Activated CD8-positive, alpha-beta memory T cell treated with anti-CD3 and anti-CD28 coated beads, Interleukin-2, amount 50 U/mL, for 48 hours (primary cell): Measurements from ENCODE around the gene CCDC54.

Experiments used
- DNase-seq: peaks from one replicate; pipeline ENCODE4 v3.0.0-alpha.2; 2020

CCDC54 gene

DNA sequence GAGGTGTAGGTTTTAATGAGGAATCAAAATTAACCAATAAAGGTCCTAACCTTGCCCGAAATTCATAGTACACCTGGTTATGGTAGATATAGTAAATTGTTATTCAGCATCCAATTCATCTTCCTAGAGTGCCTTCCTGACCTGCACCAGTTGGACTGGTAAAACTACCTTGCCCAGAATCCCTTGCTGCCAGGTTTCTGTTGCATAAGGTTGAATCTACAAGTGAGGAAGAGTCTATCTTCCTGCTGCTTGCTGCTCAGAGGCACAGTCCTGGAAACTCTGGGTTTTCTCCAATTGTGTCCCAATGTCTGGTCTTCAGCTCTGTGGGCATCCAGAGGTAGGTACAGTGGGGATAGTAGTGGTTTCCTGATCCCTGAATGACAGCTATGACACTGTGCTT is 17.3 kb downstream of the CCDC54 start:
- no peak for DNase-seq

DNA sequence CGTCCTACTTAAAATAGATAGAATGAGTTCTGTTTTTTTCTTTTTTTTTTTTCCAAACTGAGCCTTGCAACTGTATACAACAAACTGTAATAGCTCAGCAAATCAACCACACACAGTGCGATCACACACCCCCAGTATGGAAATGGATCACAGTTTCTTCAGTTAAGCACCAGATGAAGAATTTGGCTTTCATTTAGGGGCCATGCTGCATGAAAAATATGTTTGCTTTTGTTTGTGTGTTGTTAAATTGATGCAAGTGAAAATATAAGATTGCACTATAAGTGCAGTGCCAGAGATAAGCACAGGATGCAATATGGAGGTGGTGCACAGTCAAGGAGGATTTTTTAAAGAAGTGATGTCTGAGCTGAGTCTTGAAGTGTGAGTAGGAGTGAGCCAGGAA is 17.8 kb downstream of the CCDC54 start:
- DNase-seq, result no peak

DNA sequence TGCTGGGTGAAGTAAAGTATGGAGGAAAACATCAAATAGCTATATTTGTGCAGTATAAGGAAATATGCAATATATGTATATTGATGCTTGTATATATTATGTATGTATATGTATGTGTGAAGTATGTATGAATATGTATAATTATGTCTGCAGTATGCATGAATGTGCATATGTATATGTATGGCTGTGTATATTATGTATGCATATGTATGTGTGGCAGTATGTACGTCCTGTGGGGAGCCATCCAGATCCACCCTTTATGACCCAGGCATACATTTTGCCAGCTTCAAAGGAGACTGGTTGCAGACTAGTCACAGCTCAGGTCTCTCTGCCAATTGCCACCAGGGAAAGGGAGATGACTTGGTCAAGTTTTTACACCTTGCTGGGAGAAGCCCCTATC is 24.1 kb downstream of the CCDC54 start:
- no peak for DNase-seq

- DNase-seq, result no peak
Measured at GRCh38 chr3:107402214-107402613, 25.0 kb downstream of the CCDC54 start.

GRCh38 chr3:107404727-107405469 is 27.7 kb downstream of the CCDC54 start:
- DNase-seq, result no peak

- no peak for DNase-seq
Measured at GRCh38 chr3:107407355-107407754, 30.1 kb downstream of the CCDC54 start.

GRCh38 chr3:107408513-107408912 is 31.3 kb downstream of the CCDC54 start:
- DNase-seq, result no peak

- DNase-seq, result no peak
Measured at GRCh38 chr3:107409365-107409764, 32.1 kb downstream of the CCDC54 start.

DNA sequence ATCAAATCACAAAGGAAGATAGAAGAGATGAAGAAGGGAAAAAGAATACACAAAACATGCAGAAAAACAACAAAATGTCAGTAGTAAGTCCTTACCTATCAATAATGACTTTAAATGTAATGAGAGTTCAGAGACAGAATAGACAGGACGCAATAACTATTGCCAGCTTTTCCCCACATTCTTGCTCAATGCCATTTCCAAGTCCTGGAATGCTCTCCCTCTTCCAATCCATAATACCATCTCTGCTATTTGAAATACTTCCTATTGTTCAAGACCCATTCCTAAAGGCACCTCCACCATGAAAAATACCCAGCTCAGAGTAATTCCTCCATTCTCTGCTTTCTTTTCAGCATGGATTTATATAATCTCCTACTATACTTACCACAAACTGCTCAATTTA is 33.4 kb downstream of the CCDC54 start:
- no peak for DNase-seq

DNA sequence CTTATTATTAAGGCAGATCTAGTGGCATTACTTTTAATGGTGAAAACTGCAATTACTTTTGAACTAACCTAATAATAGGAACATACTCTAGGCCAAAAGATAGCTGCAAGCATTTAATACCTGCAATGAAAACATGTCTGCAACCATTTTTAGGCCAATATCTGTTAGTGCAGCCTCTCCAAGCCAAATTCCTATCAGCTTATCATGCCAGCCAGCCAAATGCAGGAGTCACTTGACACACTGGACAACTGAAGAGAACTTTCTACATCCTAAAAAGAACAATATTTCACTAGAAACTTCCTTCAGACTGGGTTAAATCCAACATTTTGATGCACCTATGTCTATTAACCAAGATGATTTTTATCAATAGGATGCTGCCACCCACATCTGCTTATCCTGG is 33.8 kb downstream of the CCDC54 start:
- no peak for DNase-seq

- DNase-seq, result no peak
Measured at GRCh38 chr3:107411779-107412178, 34.5 kb downstream of the CCDC54 start.

- DNase-seq, result no peak
Measured at GRCh38 chr3:107412376-107412775, 35.1 kb downstream of the CCDC54 start.

- DNase-seq, result no peak
Measured at GRCh38 chr3:107413264-107413663, 36.0 kb downstream of the CCDC54 start.

DNA sequence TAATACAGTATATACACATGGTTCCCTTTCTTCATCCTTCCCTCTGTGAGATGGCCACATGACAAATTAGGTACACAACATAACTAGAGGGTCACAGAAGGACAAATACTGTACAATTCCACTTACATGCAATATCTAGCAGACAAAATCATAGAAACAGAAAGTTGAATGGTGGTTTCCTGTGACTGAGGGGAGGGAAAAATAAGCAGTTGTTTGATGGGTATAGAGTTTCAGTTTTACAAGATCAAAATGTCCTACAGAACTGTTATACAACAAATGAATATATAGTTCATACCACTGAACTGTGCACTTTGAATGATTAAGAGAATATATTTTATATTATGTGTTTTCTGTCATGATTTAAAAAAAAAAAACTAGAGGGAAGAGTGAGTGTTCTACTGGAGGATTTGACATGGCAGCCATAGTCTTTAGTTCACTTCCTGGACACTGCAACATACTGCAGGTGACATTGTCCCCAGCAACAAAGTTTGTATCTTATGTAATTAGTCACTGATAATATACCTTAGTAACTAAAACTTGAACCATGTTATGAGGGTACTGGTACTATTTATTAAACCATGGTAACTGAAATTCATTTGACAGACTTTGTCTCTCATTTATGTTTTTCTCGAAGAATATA is 37.2 kb downstream of the CCDC54 start:
- no peak for DNase-seq

GRCh38 chr3:107416138-107416537 is 38.9 kb downstream of the CCDC54 start:
- DNase-seq, result no peak

GRCh38 chr3:107416886-107417285 is 39.6 kb downstream of the CCDC54 start:
- DNase-seq, result no peak

DNA sequence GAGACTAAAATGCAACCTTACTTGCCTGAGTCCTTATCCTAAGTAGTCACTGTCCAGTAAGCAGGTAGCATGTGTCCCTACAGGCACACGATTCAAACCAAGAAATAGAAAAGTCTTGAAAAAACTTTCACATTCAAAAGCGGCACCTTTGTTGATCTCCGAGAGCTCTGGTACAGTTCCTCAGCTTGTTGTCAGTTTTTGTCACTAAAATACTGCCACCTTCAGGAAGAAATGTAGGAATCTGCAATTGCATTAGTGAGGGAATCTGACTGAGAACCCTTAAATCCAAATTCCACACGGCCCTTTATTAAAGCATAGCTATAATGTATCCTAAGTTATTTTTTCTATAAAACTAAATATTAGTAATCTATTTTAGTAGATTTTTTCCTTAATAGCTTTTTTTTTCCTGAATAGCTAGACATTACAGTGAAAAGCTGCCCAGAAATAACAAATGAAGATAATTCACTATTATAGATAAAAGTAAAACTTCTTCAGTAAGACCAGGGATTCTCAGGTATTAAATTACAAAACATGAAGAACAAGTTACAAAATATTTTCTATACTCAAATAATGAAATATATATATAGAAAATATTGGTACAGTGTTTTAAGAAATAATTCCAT is 44.0 kb downstream of the CCDC54 start:
- no peak for DNase-seq

DNA sequence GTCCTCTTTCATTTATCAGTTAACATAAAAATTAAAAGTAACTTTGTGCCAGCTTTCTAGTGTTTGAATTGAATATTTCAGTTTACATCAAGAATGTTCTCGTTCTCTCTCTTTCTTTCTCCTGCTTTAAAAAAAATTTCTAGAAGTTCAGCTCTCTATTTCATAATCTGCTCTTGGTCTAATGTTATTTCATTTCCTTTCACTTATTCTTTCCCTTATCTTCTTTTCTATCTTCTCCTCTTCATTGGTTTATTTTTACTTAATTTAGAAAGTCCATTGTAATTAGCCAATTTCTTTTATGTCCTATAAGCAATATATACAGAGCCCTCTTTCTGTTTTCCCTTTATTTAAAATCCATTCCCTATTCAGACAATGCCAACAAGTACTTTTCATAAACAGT is 44.6 kb downstream of the CCDC54 start:
- DNase-seq, result no peak

GRCh38 chr3:107425033-107425432 is 47.8 kb downstream of the CCDC54 start:
- no peak for DNase-seq

GRCh38 chr3:107426223-107426622 is 49.0 kb downstream of the CCDC54 start:
- no peak for DNase-seq
